B cell (primary cell): Measurements from ENCODE around the gene RPP25L. TPM values are rescaled to one million over a fixed set of nuclear protein-coding genes. Genes with fewer than 3 reads are reported as not detected.

ENCODE experiments used
- ATAC-seq: fragments of 200-7000 bp; cut with Tn5 transposase; one replicate; pipeline ENCODE4 v1.10.0; 2021; ENCODE audit warnings: low read depth, mild to moderate bottlenecking, moderate number of reproducible peaks, moderate library complexity
- CTCF ChIA-PET: fragments of 350-600 bp; sonication (Branson Sonifier 250); formaldehyde crosslinking; loops from one replicate; lab custom pipeline; 2021; ENCODE audit warnings: antibody characterized with exemption, inconsistent platforms; lab: Charles Lee
- POLR2A ChIA-PET: fragments of 350-600 bp; sonication (Branson Sonifier 250); formaldehyde crosslinking; loops from one replicate; lab custom pipeline; 2021; ENCODE audit warnings: antibody characterized with exemption; lab: Charles Lee
- DNase-seq: peaks from one replicate; pipeline ENCODE4 v3.0.0; 2013
- H2AFZ ChIP-seq: 2 replicates; pipeline ENCODE4 v1.6.1; 2012; ENCODE audit warnings: mild to moderate bottlenecking, low read depth, low read length; ENCODE audit not compliant: insufficient read depth, poor library complexity, severe bottlenecking
- H3K27ac ChIP-seq, 2 donors: 1 replicate in 1 of 2; 2 replicates in 1 of 2; pipeline ENCODE4 v1.5.1; 2012 to 2013; ENCODE audit warnings: low read length in 2 of 2, mild to moderate bottlenecking in 2 of 2, moderate library complexity in 1 of 2
- H3K27me3 ChIP-seq, 4 experiments: fragments of 200-600 bp in 1 of 4; sonication (generic) in 1 of 4; replicated peaks in 1 of 4; 1 replicate in 2 of 4; 2 replicates in 2 of 4; pipeline versions ENCODE4 v1.6.1 to v1.7.0; 2013 to 2016; ENCODE audit warnings: low read length in 3 of 4, mild to moderate bottlenecking in 2 of 4, mixed read lengths in 1 of 4, moderate library complexity in 1 of 4; ENCODE audit not compliant: insufficient read depth in 4 of 4, control insufficient read depth in 3 of 4; ENCODE audit errors: control extremely low read depth in 1 of 4
- H3K36me3 ChIP-seq, 2 experiments: replicated peaks in 1 of 2; 1 replicate in 1 of 2; 2 replicates in 1 of 2; pipeline versions ENCODE4 v1.6.1 to v1.7.1; 2013; ENCODE audit warnings: low read length in 1 of 2; ENCODE audit not compliant: insufficient read depth in 2 of 2, control insufficient read depth in 1 of 2; ENCODE audit errors: control extremely low read depth in 1 of 2, extremely low read depth in 1 of 2
- H3K4me1 ChIP-seq, 2 donors: fragments of 200-600 bp in 1 of 2; sonication (generic) in 1 of 2; 1 replicate in 1 of 2; 2 replicates in 1 of 2; pipeline versions ENCODE4 v1.5.1 to v1.6.1; 2013 to 2017; ENCODE audit warnings: low read length in 2 of 2; ENCODE audit not compliant: control insufficient read depth in 2 of 2, insufficient read depth in 2 of 2
- H3K4me2 ChIP-seq: replicated peaks from 2 replicates; pipeline ENCODE3; 2012; ENCODE audit warnings: mild to moderate bottlenecking, low read depth, low read length; ENCODE audit not compliant: poor library complexity, severe bottlenecking
- H3K4me3 ChIP-seq, 5 experiments: fragments of 200-600 bp in 1 of 5; sonication (generic) in 1 of 5; 1 replicate in 3 of 5; 2 replicates in 2 of 5; pipeline versions ENCODE4 v1.5.1 to v1.7.0; 2011 to 2016; ENCODE audit warnings: low read length in 4 of 5, mild to moderate bottlenecking in 4 of 5, low read depth in 2 of 5, control low read depth in 1 of 5, moderate library complexity in 1 of 5; ENCODE audit not compliant: insufficient read depth in 1 of 5; ENCODE audit errors: control extremely low read depth in 1 of 5, extremely low read depth in 1 of 5
- H3K79me2 ChIP-seq: fragments of 200-600 bp; sonication (generic); one replicate; pipeline ENCODE4 v1.6.0; 2016; ENCODE audit warnings: low read length; ENCODE audit not compliant: control insufficient read depth, insufficient read depth
- H3K9ac ChIP-seq: fragments of 200-600 bp; sonication (generic); 2 replicates; pipeline ENCODE4 v1.6.1; 2017; ENCODE audit warnings: mild to moderate bottlenecking, low read length, moderate library complexity
- H3K9me3 ChIP-seq, 3 donors: one replicate each; pipeline versions ENCODE4 v1.6.1 to v1.7.1; 2013; ENCODE audit warnings: low read length in 2 of 3; ENCODE audit not compliant: control insufficient read depth in 2 of 3, insufficient read depth in 1 of 3; ENCODE audit errors: control extremely low read depth in 1 of 3
- H4K20me1 ChIP-seq: 2 replicates; pipeline ENCODE4 v1.6.0; 2012; ENCODE audit warnings: mild to moderate bottlenecking, low read length; ENCODE audit not compliant: insufficient read depth, control insufficient read depth, poor library complexity, severe bottlenecking
- H3K27ac Mint-ChIP-seq: one replicate; pipeline ENCODE4 v1.8.0; 2021; ENCODE audit warnings: mixed read lengths
- H3K27me3 Mint-ChIP-seq: one replicate; pipeline ENCODE4 v1.8.0; 2021; ENCODE audit warnings: mixed read lengths
- H3K4me1 Mint-ChIP-seq: one replicate; pipeline ENCODE4 v1.8.0; 2021; ENCODE audit warnings: mixed read lengths
- H3K4me3 Mint-ChIP-seq: one replicate; pipeline ENCODE4 v1.8.0; 2021; ENCODE audit warnings: mixed read lengths
- H3K9me3 Mint-ChIP-seq: one replicate; pipeline ENCODE4 v1.8.0; 2022; ENCODE audit warnings: mixed read lengths; ENCODE audit not compliant: insufficient read depth
- CTCF ChIP-seq: fragments of 200-600 bp; IDR thresholded peaks from one replicate; pipeline ENCODE4 v1.8.0; 2022; ENCODE audit warnings: antibody characterized with exemption, mild to moderate bottlenecking
- EZH2 ChIP-seq: IDR thresholded peaks from 2 replicates; pipeline ENCODE4 v1.6.1; 2012; ENCODE audit warnings: borderline replicate concordance, low read depth, mild to moderate bottlenecking, moderate library complexity, low read length; ENCODE audit not compliant: insufficient read depth, poor library complexity, severe bottlenecking
- WGBS: methylation state at CpG from one replicate; pipeline ENCODE4 v1.1.5; 2013; ENCODE audit warnings: missing lambda C conversion rate; ENCODE audit not compliant: insufficient coverage; 5-methylcytosine and 5-hydroxymethylcytosine counted together
- intact Hi-C: fragments of 100-400 bp; cut with micrococcal nuclease; formaldehyde crosslinking; loops from one replicate; pipeline ENCODE4 v1.10.0; 2022
- polyA plus RNA-seq: library from polyadenylated mRNA; depleted of rRNA; stranded (reverse); fragments of >200 nt; gene quantifications from 2 replicates; pipeline ENCODE4 v1.2.3, GENCODE V29; 2012
- total RNA-seq, 2 donors: library from RNA; stranded (reverse); fragments of 120-200 nt in 1 of 2; gene quantifications; 1 replicate in 1 of 2; 2 replicates in 1 of 2; pipeline versions ENCODE4 v1.2.3 to v1.2.4, GENCODE V29; 2013 to 2022

RPP25L gene
- total and polyA plus RNA-seq, 2 donors (not counting 1 experiment from before 2014, with no cell fraction given): 20.2 to 27.0 TPM

- H3K4me1 ChIP-seq: peaks cover 16 to 32% of the 10 kb centered on the region in 2 donors
- H3K4me2 ChIP-seq: no peak overlapping the region
- H3K27ac ChIP-seq: no peak overlapping the region
- no peak for TF ChIP-seq EZH2
- H3K36me3 ChIP-seq: peaks cover 0 to 3% of the 10 kb centered on the region in 2 experiments
- ChIA-PET CTCF (interaction anchor here (0.9 to 8.4 kb wide), 33 partner anchors 8 to 1072 kb away, joined by 3 to 150 read pairs (median 5); partner anchors contain the start of genes DCTN3, DNAI1, FAM219A and GALT), POLR2A (interaction anchor here (1.1 kb wide), 1 partner anchor 22 kb away, joined by 6 read pairs; the partner anchor contains the start of gene RPP25L)
- Mint-ChIP-seq H3K27ac (no peak overlapping the region), H3K27me3 (peaks cover 10% of the 10 kb centered on the region), H3K9me3 (no peaks in the 10 kb centered on the region), H3K4me1 (peaks cover 30% of the 10 kb centered on the region), H3K4me3 (no peak overlapping the region)
- no peak overlapping the region for H2AFZ ChIP-seq
- no CpG with 5 or more reads among the region's 3 CpGs for WGBS
- H3K79me2 ChIP-seq: peaks cover 26% of the 10 kb centered on the region
- no peak for DNase-seq
- peaks cover 0 to 12% (median 2%) of the 10 kb centered on the region in 4 experiments for H3K27me3 ChIP-seq
- H3K9ac ChIP-seq: no peak overlapping the region
- H3K9me3 ChIP-seq: no peaks in the 10 kb centered on the region
- H4K20me1 ChIP-seq: peaks cover 16% of the 10 kb centered on the region
- intact Hi-C loops: no loop called here
- no peak overlapping the region for H3K4me3 ChIP-seq
- no peak for ATAC-seq
Observed at GRCh38 chr9:34634551-34635248, 22.8 kb upstream of the RPP25L start.

- CTCF ChIA-PET: interaction anchor here (0.5 to 8.4 kb wide), 34 partner anchors 9 to 1072 kb away, joined by 3 to 150 read pairs (median 5); partner anchors contain the start of genes CCL27, DCTN3, DNAI1 and FAM219A
- Histone ChIP-seq H3K9me3 (peaks cover 0 to 4% (median 0%) of the 10 kb centered on the region in 3 donors), H3K36me3 (peaks cover 0 to 3% of the 10 kb centered on the region in 2 experiments), H3K4me1 (peaks cover 22 to 38% of the 10 kb centered on the region in 2 donors), H3K4me3 (no peak overlapping the region), H3K27ac (no peak overlapping the region), H2AFZ (no peak overlapping the region), H4K20me1 (peaks cover 16% of the 10 kb centered on the region), H3K4me2 (no peak overlapping the region), H3K27me3 (peaks cover 0 to 19% (median 7%) of the 10 kb centered on the region in 4 experiments), H3K79me2 (peaks cover 26% of the 10 kb centered on the region), H3K9ac (no peak overlapping the region)
- Mint-ChIP-seq H3K27ac (no peak overlapping the region), H3K9me3 (no peaks in the 10 kb centered on the region), H3K4me1 (peaks cover 35% of the 10 kb centered on the region), H3K27me3 (peaks cover 16% of the 10 kb centered on the region), H3K4me3 (peak overlapping the region; percentile 48)
- WGBS: 38% methylated on average over 2 of the region's 3 CpGs
- peak; percentile 81 for DNase-seq
- TF ChIP-seq CTCF (peak; percentile 89), EZH2 (no peak)
- intact Hi-C loops: loop anchor here (1.0 to 2.0 kb wide), 2 partner anchors 22 to 85 kb away; partner anchors contain the start of gene RPP25L
- peak; percentile 19 for ATAC-seq
- POLR2A ChIA-PET: interaction anchor here (1.1 to 1.3 kb wide), 3 partner anchors 10 to 22 kb away, joined by 4 to 6 read pairs (median 4); partner anchors contain the start of gene RPP25L
Observed at GRCh38 chr9:34633851-34634550, 22.1 kb upstream of the RPP25L start.
